Activated CD4-positive, alpha-beta memory T cell treated with anti-CD3 and anti-CD28 coated beads, Interleukin-2, amount 10 ng/mL, durations not matched to agents 7 days and 5 days (primary cell): ENCODE measurements around the gene CPNE8. TPM values are rescaled to one million over a fixed set of nuclear protein-coding genes. Genes with fewer than 3 reads are reported as not detected.

Experiments used
- CTCF ChIA-PET: fragments of 350-600 bp; sonication (Branson Sonifier 250); formaldehyde crosslinking; loops from one replicate; lab custom pipeline; 2021; ENCODE audit warnings: antibody characterized with exemption, inconsistent platforms; lab: Charles Lee
- POLR2A ChIA-PET: fragments of 350-600 bp; sonication (Branson Sonifier 250); formaldehyde crosslinking; loops from one replicate; lab custom pipeline; 2021; ENCODE audit warnings: antibody characterized with exemption; lab: Charles Lee
- DNase-seq: peaks from one replicate; pipeline ENCODE4 v3.0.0-alpha.2; 2020
- H3K27ac Mint-ChIP-seq: one replicate; pipeline ENCODE4 v1.8.0; 2021; ENCODE audit warnings: mild to moderate bottlenecking, mixed read lengths
- H3K27me3 Mint-ChIP-seq: one replicate; pipeline ENCODE4 v1.8.0; 2021; ENCODE audit warnings: mixed read lengths
- H3K36me3 Mint-ChIP-seq: one replicate; pipeline ENCODE4 v1.8.0; 2021; ENCODE audit warnings: low read depth, mixed read lengths
- H3K4me1 Mint-ChIP-seq: one replicate; pipeline ENCODE4 v1.8.0; 2021; ENCODE audit warnings: mixed read lengths
- H3K4me3 Mint-ChIP-seq: one replicate; pipeline ENCODE4 v1.8.0; 2021; ENCODE audit warnings: mild to moderate bottlenecking, mixed read lengths
- H3K9me3 Mint-ChIP-seq: one replicate; pipeline ENCODE4 v1.8.0; 2021; ENCODE audit warnings: mixed read lengths
- total RNA-seq, 2 experiments: library from RNA; stranded (reverse); gene quantifications; one replicate each; pipeline ENCODE4 v1.2.3, GENCODE V29; 2021

Gene CPNE8
- total RNA-seq, 2 experiments from 2014 or later = 4.2 to 4.6 TPM

- no peak overlapping the region for H3K27ac Mint-ChIP-seq
- no peaks in the 10 kb centered on the region for H3K4me1 Mint-ChIP-seq
- no peak overlapping the region for H3K4me3 Mint-ChIP-seq
- no peaks in the 10 kb centered on the region for H3K36me3 Mint-ChIP-seq
- CTCF ChIA-PET = no interaction called here
- POLR2A ChIA-PET = no interaction called here
- DNase-seq = no peak
- H3K27me3 Mint-ChIP-seq = no peaks in the 10 kb centered on the region
- H3K9me3 Mint-ChIP-seq = peaks cover 12% of the 10 kb centered on the region
These were observed 291.2 kb downstream of the CPNE8 start for GRCh38 chr12:38614171-38614570.

GRCh38 chr12:38610808-38611350 is 294.5 kb downstream of the CPNE8 start:
- Mint-ChIP-seq H3K4me1 (no peaks in the 10 kb centered on the region), H3K4me3 (no peak overlapping the region), H3K36me3 (no peaks in the 10 kb centered on the region), H3K27me3 (no peaks in the 10 kb centered on the region), H3K9me3 (peaks cover 14% of the 10 kb centered on the region), H3K27ac (no peak overlapping the region)
- no peak for DNase-seq
- CTCF ChIA-PET = no interaction called here
- POLR2A ChIA-PET = no interaction called here

- ChIA-PET POLR2A (no interaction called here), CTCF (no interaction called here)
- Mint-ChIP-seq H3K4me3 (no peak overlapping the region), H3K36me3 (no peaks in the 10 kb centered on the region), H3K9me3 (peaks cover 11% of the 10 kb centered on the region), H3K4me1 (no peaks in the 10 kb centered on the region), H3K27ac (no peak overlapping the region), H3K27me3 (no peaks in the 10 kb centered on the region)
- DNase-seq = no peak
These were observed 298.1 kb downstream of the CPNE8 start for GRCh38 chr12:38607295-38607694.
